LoVo (cell line): ENCODE measurements around the gene LGI2.
"Not testable (repeated sequence)": the region's sequence is repeated elsewhere in the genome, so short reads cannot be mapped to it uniquely, and the experiment has no call there.

Experiments used
- DNase-seq: peaks from one replicate; pipeline ENCODE4 v3.0.0-alpha.2; 2016; ENCODE audit warnings: low spot score

LGI2 gene, protein sequence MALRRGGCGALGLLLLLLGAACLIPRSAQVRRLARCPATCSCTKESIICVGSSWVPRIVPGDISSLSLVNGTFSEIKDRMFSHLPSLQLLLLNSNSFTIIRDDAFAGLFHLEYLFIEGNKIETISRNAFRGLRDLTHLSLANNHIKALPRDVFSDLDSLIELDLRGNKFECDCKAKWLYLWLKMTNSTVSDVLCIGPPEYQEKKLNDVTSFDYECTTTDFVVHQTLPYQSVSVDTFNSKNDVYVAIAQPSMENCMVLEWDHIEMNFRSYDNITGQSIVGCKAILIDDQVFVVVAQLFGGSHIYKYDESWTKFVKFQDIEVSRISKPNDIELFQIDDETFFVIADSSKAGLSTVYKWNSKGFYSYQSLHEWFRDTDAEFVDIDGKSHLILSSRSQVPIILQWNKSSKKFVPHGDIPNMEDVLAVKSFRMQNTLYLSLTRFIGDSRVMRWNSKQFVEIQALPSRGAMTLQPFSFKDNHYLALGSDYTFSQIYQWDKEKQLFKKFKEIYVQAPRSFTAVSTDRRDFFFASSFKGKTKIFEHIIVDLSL

GRCh38 chr4:25030277-25031076 lies at the start of gene LGI2:
TSS of gene LGI2 (minus strand) at chr4:25030946. CDS start at chr4:25030693, 253 bp downstream.
- peak; percentile 19 for DNase-seq

DNA sequence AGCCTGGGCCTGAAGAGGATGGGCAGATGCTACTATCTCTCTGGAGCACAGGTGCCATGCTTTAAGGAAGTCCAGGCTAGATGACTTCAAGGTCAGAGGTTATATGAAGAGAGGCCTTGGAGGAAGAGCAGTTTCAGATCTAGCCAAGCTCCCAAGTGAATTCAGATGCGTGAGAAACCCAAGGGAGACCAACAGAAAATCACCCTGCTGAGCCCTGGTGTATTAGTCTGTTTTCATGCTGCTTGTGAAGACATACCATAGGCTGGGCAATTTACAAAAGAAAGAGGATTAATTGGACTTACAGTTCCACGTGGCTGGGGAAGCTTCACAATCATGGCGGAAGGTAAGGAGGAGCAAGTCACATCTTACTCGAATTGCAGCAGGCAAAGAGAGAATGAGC lies 47.8 kb upstream of the LGI2 start:
- no peak for DNase-seq

DNA sequence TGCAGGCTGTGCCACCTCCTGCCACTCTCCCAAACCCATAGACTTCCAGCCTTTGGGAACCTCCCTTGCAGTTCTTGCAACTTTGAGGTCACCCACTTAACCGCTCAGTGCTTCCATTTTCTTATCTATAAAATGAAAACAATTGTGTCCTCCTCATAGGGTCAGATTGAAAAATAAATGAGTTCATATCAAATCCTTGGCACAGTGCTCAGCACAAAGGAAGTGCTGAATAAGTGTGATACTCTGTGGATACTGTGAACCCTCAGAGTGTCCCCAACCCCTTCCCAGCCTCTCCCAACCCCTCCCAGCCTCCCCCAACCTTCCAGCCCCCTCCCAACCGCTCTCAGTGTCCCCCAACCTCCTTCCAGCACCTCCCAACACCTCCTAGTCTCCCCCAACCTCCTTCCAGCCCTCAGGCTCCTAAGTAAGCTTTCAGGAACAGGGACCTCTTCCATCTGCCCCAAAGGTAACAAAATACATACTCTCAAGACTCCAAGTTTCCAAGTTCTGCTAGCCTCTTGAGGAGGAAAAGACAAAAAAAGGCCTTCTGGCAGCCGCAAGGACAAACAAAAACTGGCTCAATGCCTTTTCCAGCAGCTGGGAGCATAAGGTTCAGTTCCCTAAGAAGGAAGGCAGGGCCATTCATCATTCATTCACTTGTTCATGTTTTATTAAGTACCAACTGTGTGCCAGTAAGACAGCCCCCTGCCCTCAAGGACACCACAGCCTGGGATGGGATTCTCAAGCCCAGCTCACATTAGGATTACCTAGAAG lies 46.1 kb upstream of the LGI2 start:
- DNase-seq, result no peak

DNA sequence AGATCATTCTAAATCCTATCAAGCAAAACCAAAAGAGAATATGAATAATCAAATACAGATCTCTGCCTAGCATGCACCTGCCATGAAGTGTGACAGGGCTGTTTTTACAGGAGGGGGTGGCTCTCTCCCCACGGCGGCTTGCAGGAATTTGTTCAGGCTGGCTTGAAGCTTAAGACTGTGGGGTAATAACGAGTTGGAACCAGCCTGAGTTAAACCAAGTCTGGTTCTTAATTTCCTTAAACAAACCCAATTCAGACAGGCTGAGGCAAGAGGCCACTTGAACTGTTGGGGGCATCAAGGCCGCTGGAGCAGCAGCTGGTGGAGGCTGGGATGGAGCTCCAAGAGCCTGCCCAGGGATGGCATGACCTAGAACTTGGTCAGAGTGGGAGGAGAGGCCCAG lies 45.1 kb upstream of the LGI2 start:
- no peak for DNase-seq

- no peak for DNase-seq
These were observed 44.4 kb upstream of the LGI2 start for GRCh38 chr4:25075129-25075528.

DNA sequence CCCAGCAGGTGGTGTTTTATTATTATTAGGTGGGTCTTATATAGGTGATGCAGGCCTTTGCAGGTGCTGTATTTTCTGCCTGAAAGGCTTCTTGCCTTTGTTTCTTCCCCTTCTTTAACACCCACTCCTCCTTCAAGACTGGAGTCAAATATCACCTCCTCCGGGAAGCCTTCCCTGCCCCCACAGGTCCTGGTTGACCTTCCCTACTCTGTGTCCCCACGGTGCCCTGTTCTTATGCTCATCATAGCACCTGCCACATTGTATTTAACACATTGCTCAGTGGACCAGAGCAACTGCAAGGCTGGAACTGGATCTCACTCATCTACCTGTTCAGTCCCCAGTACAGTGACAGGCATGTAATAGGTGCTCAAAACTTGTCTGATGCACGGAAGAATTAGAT lies 39.8 kb upstream of the LGI2 start:
- no peak for DNase-seq

- DNase-seq, result no peak
These were observed 38.3 kb upstream of the LGI2 start for GRCh38 chr4:25069014-25069413.

DNA sequence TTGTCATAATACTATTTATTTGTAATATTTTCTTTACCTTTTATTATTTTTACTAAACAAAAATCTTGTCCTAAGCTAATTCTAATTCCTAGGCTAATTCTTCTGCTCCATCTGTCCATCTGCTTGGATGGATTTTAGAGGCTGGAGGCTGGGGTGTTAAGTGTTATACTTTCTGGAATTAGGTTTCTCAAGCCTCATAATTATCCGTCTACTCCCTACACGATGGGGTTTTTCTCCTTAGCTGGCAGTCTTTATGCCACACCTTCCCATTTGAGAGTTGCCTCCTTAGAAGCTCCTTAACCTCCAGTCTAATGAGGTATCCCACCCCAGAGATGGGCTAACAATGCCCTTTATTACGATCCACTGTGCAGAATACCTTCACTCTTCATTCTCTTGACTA lies 37.6 kb upstream of the LGI2 start:
- DNase-seq, result no peak

DNA sequence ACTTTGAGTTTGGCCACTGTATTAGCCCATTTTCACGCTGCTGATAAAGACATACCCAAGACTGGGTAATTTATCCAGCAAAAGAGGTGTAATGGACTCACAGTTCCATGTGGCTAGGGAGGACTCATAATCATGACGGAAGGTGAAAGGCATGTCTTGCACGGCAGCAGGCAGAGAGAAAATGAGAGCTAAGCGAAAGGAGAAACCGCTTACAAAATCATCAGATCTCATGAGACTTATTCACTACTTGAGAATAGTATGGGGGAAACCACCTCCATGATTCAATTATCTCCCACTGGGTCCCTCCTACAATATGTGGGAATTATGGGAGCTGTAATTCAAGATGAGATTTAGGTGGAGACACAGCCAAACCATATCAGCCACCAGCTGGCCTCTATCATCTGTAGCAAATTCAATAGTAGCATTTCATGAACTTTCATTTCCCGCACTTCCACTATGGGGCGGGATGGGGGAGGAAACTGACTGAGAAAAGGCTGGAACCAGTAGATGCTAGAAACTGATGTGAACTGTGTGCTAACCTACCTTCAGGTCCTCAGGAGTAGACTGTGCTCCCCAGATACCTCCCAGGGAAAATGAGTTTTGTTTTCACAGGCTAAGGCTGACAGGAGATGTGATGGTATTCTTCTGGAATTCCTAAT lies 35.3 kb upstream of the LGI2 start:
- no peak for DNase-seq

GRCh38 chr4:25065431-25065858 lies 34.7 kb upstream of the LGI2 start:
- no peak for DNase-seq

GRCh38 chr4:25064447-25064846 lies 33.7 kb upstream of the LGI2 start:
- not testable (repeated sequence) for DNase-seq

DNA sequence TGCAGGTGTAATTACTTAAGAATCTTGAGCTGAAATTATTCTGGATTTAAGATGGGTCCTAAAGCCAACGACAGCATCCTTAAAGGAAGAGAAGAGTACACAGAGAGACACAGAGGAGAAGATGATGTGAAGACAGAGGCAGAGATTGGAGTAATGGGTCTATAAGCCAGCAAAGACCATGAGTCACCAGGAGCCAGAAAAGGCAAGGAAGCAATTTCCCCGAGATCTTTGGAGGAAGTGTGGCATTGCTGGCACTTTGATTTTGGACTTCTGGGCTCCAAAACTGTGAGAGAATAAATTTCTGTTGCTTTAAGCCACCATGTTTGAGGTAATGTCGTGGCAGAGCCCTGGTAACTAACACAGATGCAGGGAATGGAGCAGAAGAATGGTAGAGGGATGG lies 32.4 kb upstream of the LGI2 start:
- DNase-seq, result no peak

GRCh38 chr4:25062098-25062497 lies 31.4 kb upstream of the LGI2 start:
- DNase-seq, result no peak

GRCh38 chr4:25061602-25062001 lies 30.9 kb upstream of the LGI2 start:
- DNase-seq, result no peak

DNA sequence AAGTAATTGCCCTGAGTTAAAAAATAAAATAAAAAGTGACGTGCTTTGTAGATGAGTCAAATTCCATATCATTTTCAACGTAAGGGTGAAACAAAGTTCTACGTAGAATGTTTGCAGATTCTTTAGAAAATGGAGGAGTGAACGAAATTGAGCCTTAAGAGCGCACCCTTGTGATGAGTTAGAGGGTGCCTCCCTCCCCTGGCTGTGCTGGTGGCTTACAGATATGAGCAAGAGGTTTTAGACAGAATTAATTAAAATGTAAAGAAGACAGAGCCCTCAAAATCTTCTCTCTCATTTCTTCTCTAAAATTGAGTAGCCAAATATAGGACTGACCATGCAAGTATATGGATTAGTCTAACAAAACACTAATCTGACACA lies 30.2 kb upstream of the LGI2 start:
- DNase-seq, result no peak

GRCh38 chr4:25060241-25060962 lies 29.7 kb upstream of the LGI2 start:
- DNase-seq, result no peak

- no peak for DNase-seq
These were observed 29.0 kb upstream of the LGI2 start for GRCh38 chr4:25059791-25060190.

- no peak for DNase-seq
These were observed 28.1 kb upstream of the LGI2 start for GRCh38 chr4:25058796-25059195.

- DNase-seq, result no peak
These were observed 26.6 kb upstream of the LGI2 start for GRCh38 chr4:25057299-25057698.

DNA sequence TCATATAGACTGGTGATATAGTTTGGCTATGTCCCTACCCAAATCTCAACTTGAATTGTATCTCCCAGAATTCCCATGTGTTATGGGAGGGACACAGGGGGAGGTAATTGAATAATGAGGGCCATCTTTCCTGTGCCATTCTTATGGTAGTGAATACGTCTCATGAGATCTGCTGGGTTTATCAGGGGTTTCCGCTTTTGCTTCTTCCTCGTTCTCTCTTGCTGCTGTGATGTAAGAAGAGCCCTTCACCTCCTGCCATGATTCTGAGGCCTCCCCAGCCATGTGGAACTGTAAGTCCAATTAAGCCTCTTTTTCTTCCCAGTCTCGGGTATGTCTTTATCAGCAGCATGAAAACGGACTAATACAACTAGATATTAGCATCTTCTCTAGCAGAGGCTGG lies 21.3 kb upstream of the LGI2 start:
- not testable (repeated sequence) for DNase-seq

DNA sequence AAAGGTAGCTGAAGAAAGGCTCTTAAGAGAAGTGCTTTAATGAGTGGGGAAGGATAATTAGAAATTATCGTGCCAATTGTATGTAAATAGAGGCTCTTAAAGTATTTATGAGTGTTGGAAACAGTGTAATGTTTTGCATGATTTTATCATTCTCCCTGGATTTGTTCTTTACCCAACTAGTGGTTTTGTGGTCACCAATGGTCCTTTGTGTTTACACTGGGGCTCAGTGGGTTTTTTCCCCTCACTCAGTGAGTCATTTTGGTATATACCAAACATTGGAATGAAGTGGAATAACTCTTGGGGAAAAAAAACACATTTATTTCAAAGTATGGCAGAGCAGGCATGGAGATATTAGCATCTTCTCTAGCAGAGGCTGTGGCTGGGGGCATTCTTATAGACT lies 20.8 kb upstream of the LGI2 start:
- DNase-seq, result no peak
